HepG2 (cell line): ENCODE results near the gene BIRC7. TPM values are rescaled to one million over a fixed set of nuclear protein-coding genes. Genes with fewer than 3 reads are reported as not detected.

Experiments
- ATAC-seq: fragments of 200-7000 bp; cut with Tn5 transposase; 3 replicates; pipeline ENCODE4 v1.9.1; 2020; ENCODE audit warnings: mild to moderate bottlenecking, moderate library complexity
- BruUV-seq: library from RNA; stranded (reverse); fragments of 400-500 nt; replicated peaks from 2 replicates; lab custom pipeline; 2021; lab: Mats Ljungman, UMichigan
- CTCF ChIA-PET: fragments of 300-600 bp; formaldehyde crosslinking; extraction: SDS; loops from one replicate; lab custom pipeline; 2021; ENCODE audit warnings: low total read pairs, inconsistent platforms, low intra/inter-chr PET ratio; lab: Yijun Ruan, JAX
- POLR2A ChIA-PET: fragments of 350-600 bp; sonication (Branson Sonifier 250); formaldehyde crosslinking; loops from one replicate; lab custom pipeline; 2020; ENCODE audit warnings: antibody characterized with exemption, inconsistent platforms; lab: Yijun Ruan, JAX
- DNase-seq: peaks from one replicate; pipeline ENCODE4 v3.0.0-alpha.2; 2015; ENCODE audit warnings: low spot score
- FAIRE-seq: peaks from 3 replicates; lab custom pipeline; 2011; peaks lifted over from hg19 to GRCh38; lab: Jason Lieb, UNC
- H2AFZ ChIP-seq: one replicate; pipeline ENCODE4 v1.6.1; 2011; ENCODE audit warnings: low read length, inconsistent platforms
- H3K27ac ChIP-seq: fragments of 300-600 bp; 3 replicates; pipeline ENCODE4 v1.8.0; 2011; ENCODE audit warnings: mixed run types, mild to moderate bottlenecking, mixed read lengths, low read length, inconsistent platforms; ENCODE audit not compliant: insufficient read depth; ENCODE audit errors: extremely low read length
- H3K27me3 ChIP-seq, 2 experiments: fragments of 200-600 bp in 1 of 2; 2 replicates in 1 of 2; 3 replicates in 1 of 2; pipeline versions ENCODE4 v1.6.0 to v1.8.0; 2011; ENCODE audit warnings: low read length in 2 of 2, mild to moderate bottlenecking in 2 of 2, moderate library complexity in 2 of 2, inconsistent platforms in 1 of 2; ENCODE audit not compliant: insufficient read depth in 2 of 2, control insufficient read depth in 1 of 2
- H3K36me3 ChIP-seq, 2 experiments: fragments of 200-600 bp in 1 of 2; replicated peaks in 1 of 2; 2 replicates in 1 of 2; 3 replicates in 1 of 2; pipeline versions ENCODE4 v1.5.1 to v1.8.0; 2011; ENCODE audit warnings: low read length in 2 of 2, inconsistent platforms in 1 of 2; ENCODE audit not compliant: insufficient read depth in 2 of 2, control insufficient read depth in 1 of 2
- H3K4me1 ChIP-seq: 2 replicates; pipeline ENCODE4 v1.5.1; 2012; ENCODE audit warnings: low read length, inconsistent platforms; ENCODE audit not compliant: insufficient read depth
- H3K4me2 ChIP-seq: 2 replicates; pipeline ENCODE4 v1.6.0; 2011; ENCODE audit warnings: low read depth, low read length, inconsistent platforms
- H3K4me3 ChIP-seq, 3 experiments: fragments of 200-600 bp in 1 of 3; sonication (generic), shearing (Covaris generic) in 1 of 3; replicated peaks in 1 of 3; 2 replicates each; pipeline ENCODE4 v1.5.1; 2011 to 2016; ENCODE audit warnings: low read length in 3 of 3, inconsistent platforms in 2 of 3, low read depth in 2 of 3, mild to moderate bottlenecking in 2 of 3, control low read depth in 1 of 3, mixed read lengths in 1 of 3; ENCODE audit not compliant: insufficient read depth in 1 of 3
- H3K79me2 ChIP-seq: one replicate; pipeline ENCODE4 v1.6.1; 2011; ENCODE audit warnings: low read length, inconsistent platforms; ENCODE audit not compliant: insufficient read depth
- H3K9ac ChIP-seq: 2 replicates; pipeline ENCODE4 v1.6.0; 2011; ENCODE audit warnings: mild to moderate bottlenecking, low read depth, low read length, inconsistent platforms; ENCODE audit not compliant: insufficient read depth
- H3K9me3 ChIP-seq: 2 replicates; pipeline ENCODE4 v1.5.1; 2012; ENCODE audit warnings: mild to moderate bottlenecking, low read length
- H4K20me1 ChIP-seq: 2 replicates; pipeline ENCODE4 v1.6.0; 2011; ENCODE audit warnings: inconsistent platforms, mild to moderate bottlenecking, low read length, moderate library complexity; ENCODE audit not compliant: insufficient read depth
- KDM3A ChIP-seq: IDR thresholded peaks from 2 replicates; pipeline ENCODE4 v1.6.1; 2018; ENCODE audit warnings: low read depth, missing compliant biosample characterization
- ZNF34 ChIP-seq: sonication (generic); formaldehyde crosslinking; IDR thresholded peaks from 2 replicates; pipeline ENCODE4 v1.4.0; 2020; ENCODE audit warnings: mild to moderate bottlenecking, missing genetic modification reagents, borderline replicate concordance
- ZNF607 ChIP-seq: sonication (generic); formaldehyde crosslinking; IDR thresholded peaks from 2 replicates; pipeline ENCODE4 v1.5.1; 2020; ENCODE audit warnings: missing genetic modification reagents, mild to moderate bottlenecking, borderline replicate concordance
- ZNF788 ChIP-seq: sonication (generic); formaldehyde crosslinking; IDR thresholded peaks from 2 replicates; pipeline ENCODE4 v1.5.0; 2020; ENCODE audit warnings: mild to moderate bottlenecking, missing genetic modification reagents, borderline replicate concordance
- WGBS: methylation state at CpG from one replicate; pipeline ENCODE4 v1.1.6; 2017; ENCODE audit warnings: low lambda C conversion rate; 5-methylcytosine and 5-hydroxymethylcytosine counted together
- in situ Hi-C: cut with HindIII; loops from 2 replicates; pipeline ENCODE4 v1.10.0; 2017; ENCODE audit warnings: low pct_unique_long_range_greater_than_20kb; ENCODE audit not compliant: extremely low pct_ligation_motif_present
- intact Hi-C: fragments of 100-400 bp; cut with micrococcal nuclease; formaldehyde crosslinking; loops from one replicate; pipeline ENCODE4 v1.10.0; 2022; ENCODE audit not compliant: unreplicated experiment
- polyA plus RNA-seq, 8 experiments: library from polyadenylated mRNA; depleted of rRNA in 3 of 8; stranded (reverse) in 7 of 8; unstranded in 1 of 8; fragments of >200 nt; fragmentation: Illumina TruSeq in 4 of 8; extraction: Trizol in 4 of 8; gene quantifications; 2 replicates each; pipeline versions ENCODE4 v1.2.1 to v1.2.3, GENCODE V29; 2011 to 2016; ENCODE audit warnings: low read depth in 4 of 8, missing spikeins in 1 of 8, mixed read lengths in 1 of 8; ENCODE audit not compliant: insufficient read depth in 1 of 8
- total RNA-seq, 5 experiments: library from RNA; depleted of rRNA; stranded (reverse); fragments of >200 nt; fragmentation: Illumina TruSeq; extraction: Trizol; gene quantifications; 2 replicates each; pipeline ENCODE4 v1.2.3, GENCODE V29; 2016; ENCODE audit warnings: low read depth in 1 of 5
- TF ChIP-seq, protein P1 (sequence below), 2 experiments: sonication (generic) in 1 of 2; formaldehyde crosslinking in 1 of 2; IDR thresholded peaks; 2 replicates each; pipeline versions ENCODE4 v1.4.0 to v1.6.1; 2016 to 2020; ENCODE audit warnings: borderline replicate concordance in 1 of 2, low read depth in 1 of 2, mild to moderate bottlenecking in 1 of 2, missing genetic modification reagents in 1 of 2

The BIRC7 gene
- total and polyA plus RNA-seq, 2 of the 13 experiments (the other 11 are each of a cell fraction or from before 2014, with no cell fraction given), result 0.27 to 5.1 TPM

DNA sequence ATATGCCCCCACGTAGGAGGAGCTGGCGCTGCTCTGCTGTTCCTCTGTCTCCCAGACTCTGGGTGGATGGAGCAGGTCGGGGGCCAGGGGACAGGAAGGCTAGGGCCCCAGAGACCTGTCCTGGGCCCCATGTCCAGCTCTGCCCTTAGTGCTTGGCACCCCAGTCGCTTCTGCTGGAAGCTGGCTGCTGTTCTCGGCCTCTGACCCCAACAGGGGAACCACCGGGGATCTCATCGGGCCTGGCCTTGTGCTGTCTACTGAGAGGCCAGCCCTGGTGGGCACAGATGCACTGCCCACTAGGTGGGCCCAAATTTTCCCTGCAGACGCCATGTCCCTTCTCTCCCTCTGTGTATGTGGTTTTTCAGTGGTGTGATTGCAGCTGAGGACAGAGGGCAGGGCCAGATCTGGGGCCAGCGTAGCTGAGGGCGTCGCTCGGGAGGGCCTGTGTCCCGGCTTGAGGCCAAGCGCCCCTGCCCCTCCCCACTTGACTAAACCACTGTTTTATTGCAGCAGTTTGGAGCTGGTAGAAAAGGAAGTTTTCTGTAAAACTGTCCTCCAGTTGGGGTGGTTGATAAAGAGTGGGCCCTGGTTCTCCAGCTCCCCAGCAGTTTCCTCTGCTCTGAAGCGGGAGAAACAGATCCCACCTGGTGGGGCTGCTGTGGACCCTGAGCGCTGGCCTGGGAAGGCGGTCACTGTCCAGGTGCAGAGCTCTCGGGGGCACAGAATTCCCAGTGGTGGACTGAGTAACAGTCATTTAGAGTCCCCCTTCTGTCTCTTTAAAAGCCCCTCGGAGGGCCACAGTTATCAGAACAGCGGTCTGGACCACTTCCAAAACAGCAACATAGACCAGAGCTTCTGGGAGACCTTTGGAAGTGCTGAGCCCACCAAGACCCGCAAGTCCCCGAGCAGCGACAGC is 51.3 kb downstream of the BIRC7 start:
- DNase-seq, result no peak
- Histone ChIP-seq H3K79me2 (no peaks in the 10 kb centered on the region), H3K9ac (no peak overlapping the region), H3K4me2 (no peak overlapping the region), H3K27ac (no peak overlapping the region), H3K27me3 (peaks cover 0 to 5% of the 10 kb centered on the region in 2 experiments; a peak in 2 of 5 replicates), H2AFZ (no peak overlapping the region), H3K36me3 (peaks cover 32 to 46% of the 10 kb centered on the region in 2 experiments), H3K9me3 (no peaks in the 10 kb centered on the region), H3K4me1 (peaks cover 15% of the 10 kb centered on the region), H4K20me1 (peaks cover 7% of the 10 kb centered on the region; the same call in 1 of the 2 replicates), H3K4me3 (no peak overlapping the region)
- 96% methylated on average over 20 of the region's 23 CpGs for WGBS
- BruUV-seq, result no TSS peak
- ATAC-seq, result no peak
- TF ChIP-seq ZNF607 (no peak), ZNF34 (no peak), ZNF788 (CRISPR knock-in tag) (0 out of 2 replicates have a peak, but pooled peaks have one; percentile 19), KDM3A (CRISPR knock-in tag) (no peak)
- TF ChIP-seq, protein P1, sequence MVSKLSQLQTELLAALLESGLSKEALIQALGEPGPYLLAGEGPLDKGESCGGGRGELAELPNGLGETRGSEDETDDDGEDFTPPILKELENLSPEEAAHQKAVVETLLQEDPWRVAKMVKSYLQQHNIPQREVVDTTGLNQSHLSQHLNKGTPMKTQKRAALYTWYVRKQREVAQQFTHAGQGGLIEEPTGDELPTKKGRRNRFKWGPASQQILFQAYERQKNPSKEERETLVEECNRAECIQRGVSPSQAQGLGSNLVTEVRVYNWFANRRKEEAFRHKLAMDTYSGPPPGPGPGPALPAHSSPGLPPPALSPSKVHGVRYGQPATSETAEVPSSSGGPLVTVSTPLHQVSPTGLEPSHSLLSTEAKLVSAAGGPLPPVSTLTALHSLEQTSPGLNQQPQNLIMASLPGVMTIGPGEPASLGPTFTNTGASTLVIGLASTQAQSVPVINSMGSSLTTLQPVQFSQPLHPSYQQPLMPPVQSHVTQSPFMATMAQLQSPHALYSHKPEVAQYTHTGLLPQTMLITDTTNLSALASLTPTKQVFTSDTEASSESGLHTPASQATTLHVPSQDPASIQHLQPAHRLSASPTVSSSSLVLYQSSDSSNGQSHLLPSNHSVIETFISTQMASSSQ (IDR thresholded peaks at IDR 0.05; ENCODE audit: low read depth), result no peak
- TF ChIP-seq, protein P1 (CRISPR knock-in tag; IDR thresholded peaks at IDR 0.05; ENCODE audit: borderline replicate concordance), result no peak
- POLR2A ChIA-PET, result no interaction called here
- intact Hi-C loops (no loop called here), in situ Hi-C loops (no loop called here)
- no peak for FAIRE-seq
- CTCF ChIA-PET, result no interaction called here
